Mesendoderm (in vitro differentiated cells): ENCODE measurements around the gene TEAD1.

Experiments used
- DNase-seq: peaks from one replicate; pipeline ENCODE4 v3.0.0; 2013
- H2AK5ac ChIP-seq: 2 replicates; pipeline ENCODE4 v1.6.1; 2013; ENCODE audit warnings: low read length, inconsistent platforms
- H2BK120ac ChIP-seq: 2 replicates; pipeline ENCODE4 v1.6.1; 2013; ENCODE audit warnings: low read depth, mild to moderate bottlenecking, low read length, moderate library complexity, mixed read lengths
- H2BK15ac ChIP-seq: replicated peaks from 2 replicates; pipeline ENCODE4 v1.6.1; 2013; ENCODE audit warnings: low read depth, mild to moderate bottlenecking, moderate library complexity
- H2BK5ac ChIP-seq: 2 replicates; pipeline ENCODE4 v1.6.1; 2013; ENCODE audit warnings: low read length, inconsistent platforms
- H3K18ac ChIP-seq: 2 replicates; pipeline ENCODE4 v1.6.1; 2013; ENCODE audit warnings: mild to moderate bottlenecking, low read length, mixed read lengths
- H3K23ac ChIP-seq: one replicate; pipeline ENCODE4 v1.6.1; 2013; ENCODE audit warnings: low read length
- H3K27ac ChIP-seq: 2 replicates; pipeline ENCODE4 v1.5.1; 2013; ENCODE audit warnings: low read depth, mild to moderate bottlenecking, inconsistent platforms, low read length, moderate library complexity
- H3K27me3 ChIP-seq: 2 replicates; pipeline ENCODE4 v1.6.1; 2013; ENCODE audit warnings: low read length, control low read depth, mild to moderate bottlenecking, inconsistent platforms; ENCODE audit not compliant: insufficient read depth, poor library complexity
- H3K36me3 ChIP-seq: 2 replicates; pipeline ENCODE4 v1.6.1; 2013; ENCODE audit warnings: low read length, inconsistent platforms; ENCODE audit not compliant: control insufficient read depth, insufficient read depth
- H3K4ac ChIP-seq: one replicate; pipeline ENCODE4 v1.6.1; 2013; ENCODE audit warnings: low read depth, mild to moderate bottlenecking, low read length, moderate library complexity
- H3K4me1 ChIP-seq: 2 replicates; pipeline ENCODE4 v1.6.1; 2013; ENCODE audit warnings: low read depth, low read length, inconsistent platforms; ENCODE audit not compliant: control insufficient read depth
- H3K4me2 ChIP-seq: 2 replicates; pipeline ENCODE4 v1.6.1; 2013; ENCODE audit warnings: low read length
- H3K4me3 ChIP-seq: 2 replicates; pipeline ENCODE4 v1.5.1; 2013; ENCODE audit warnings: mild to moderate bottlenecking, low read length
- H3K56ac ChIP-seq: one replicate; pipeline ENCODE4 v1.6.1; 2013; ENCODE audit warnings: low read length
- H3K79me1 ChIP-seq: 2 replicates; pipeline ENCODE4 v1.6.1; 2013; ENCODE audit warnings: low read length, inconsistent platforms
- H3K79me2 ChIP-seq: 2 replicates; pipeline ENCODE4 v1.6.1; 2013; ENCODE audit warnings: mild to moderate bottlenecking, low read length; ENCODE audit not compliant: control insufficient read depth, insufficient read depth
- H3K9ac ChIP-seq: 2 replicates; pipeline ENCODE4 v1.6.1; 2013; ENCODE audit warnings: low read length, inconsistent platforms
- H4K5ac ChIP-seq: one replicate; pipeline ENCODE4 v1.6.1; 2013; ENCODE audit warnings: low read length
- H4K8ac ChIP-seq: one replicate; pipeline ENCODE4 v1.6.1; 2013; ENCODE audit warnings: low read depth, mild to moderate bottlenecking, control low read depth, low read length, moderate library complexity
- WGBS: extraction: QIAGEN DNeasy Blood & Tissue Kit; methylation state at CpG from one replicate; pipeline ENCODE4 v1.1.7; 2013; ENCODE audit warnings: low lambda C conversion rate, missing lambda C conversion rate; ENCODE audit not compliant: insufficient coverage; ENCODE audit errors: extremely low coverage; 5-methylcytosine and 5-hydroxymethylcytosine counted together

The TEAD1 gene

GRCh38 chr11:12719221-12719620 is 45.0 kb downstream of the TEAD1 start:
- peak overlapping the region; percentile 30 for H3K9ac ChIP-seq
- no CpG with 5 or more reads among the region's 4 CpGs for WGBS
- H3K36me3 ChIP-seq: no peaks in the 10 kb centered on the region

GRCh38 chr11:12721816-12722604 is 47.8 kb downstream of the TEAD1 start:
- Histone ChIP-seq H3K9ac (peak overlapping the region; percentile 14), H3K4me2 (no peak overlapping the region), H3K27ac (no peak overlapping the region), H3K18ac (peak overlapping the region; percentile 53), H4K8ac (no peak overlapping the region), H3K4ac (no peak overlapping the region), H2BK15ac (no peak overlapping the region), H2AK5ac (no peak overlapping the region), H3K56ac (peak overlapping the region; percentile 63), H3K36me3 (no peaks in the 10 kb centered on the region), H3K79me2 (peaks cover 76% of the 10 kb centered on the region), H2BK5ac (no peak overlapping the region), H3K4me1 (peaks cover 41% of the 10 kb centered on the region), H4K5ac (no peak overlapping the region), H3K23ac (no peak overlapping the region), H3K79me1 (peaks cover 35% of the 10 kb centered on the region), H3K4me3 (no peak overlapping the region), H3K27me3 (no peaks in the 10 kb centered on the region), H2BK120ac (no peak overlapping the region)
- no CpG with 5 or more reads among the region's 7 CpGs for WGBS
- DNase-seq: peak; percentile 80

More at GRCh38 chr11:12719221-12719620, 45.0 kb downstream of the TEAD1 start:
- H3K27me3 ChIP-seq: no peaks in the 10 kb centered on the region
- peak; percentile 70 for DNase-seq
- peaks cover 35% of the 10 kb centered on the region for H3K4me1 ChIP-seq
- no peak overlapping the region for H2BK120ac ChIP-seq
- H3K56ac ChIP-seq: peak overlapping the region; percentile 65
- no peak overlapping the region for H4K8ac ChIP-seq
- no peak overlapping the region for H4K5ac ChIP-seq
- H3K4ac ChIP-seq: no peak overlapping the region
- H3K27ac ChIP-seq: no peak overlapping the region
- H3K18ac ChIP-seq: no peak overlapping the region
- peaks cover 80% of the 10 kb centered on the region for H3K79me2 ChIP-seq
- H3K4me2 ChIP-seq: no peak overlapping the region
- peak overlapping the region; percentile 29 for H3K23ac ChIP-seq
- H3K4me3 ChIP-seq: no peak overlapping the region
- no peak overlapping the region for H2BK15ac ChIP-seq
- no peak overlapping the region for H2AK5ac ChIP-seq
- H2BK5ac ChIP-seq: peak overlapping the region; percentile 9
- peaks cover 36% of the 10 kb centered on the region for H3K79me1 ChIP-seq

GRCh38 chr11:12723421-12724300 is 49.4 kb downstream of the TEAD1 start:
- Histone ChIP-seq H3K27me3 (no peaks in the 10 kb centered on the region), H4K5ac (peak overlapping the region; percentile 59), H2BK120ac (peak overlapping the region; percentile 45), H3K4me3 (no peak overlapping the region), H3K79me2 (peaks cover 77% of the 10 kb centered on the region), H3K27ac (peak overlapping the region; percentile 68), H2AK5ac (peak overlapping the region; percentile 9), H3K36me3 (no peaks in the 10 kb centered on the region), H2BK5ac (peak overlapping the region; percentile 42), H3K4me2 (peak overlapping the region; percentile 1), H3K56ac (peak overlapping the region; percentile 47), H3K9ac (peak overlapping the region; percentile 32), H4K8ac (no peak overlapping the region), H3K23ac (no peak overlapping the region), H3K18ac (peak overlapping the region; percentile 85), H3K4ac (peak overlapping the region; percentile 91), H3K4me1 (peaks cover 35% of the 10 kb centered on the region), H2BK15ac (no peak overlapping the region), H3K79me1 (peaks cover 33% of the 10 kb centered on the region)
- DNase-seq: peak; percentile 95
- WGBS: no CpG with 5 or more reads among the region's 13 CpGs

GRCh38 chr11:12724301-12725054 is 50.3 kb downstream of the TEAD1 start:
- Histone ChIP-seq H3K4me3 (no peak overlapping the region), H4K5ac (no peak overlapping the region), H3K23ac (no peak overlapping the region), H2BK15ac (no peak overlapping the region), H3K9ac (peak overlapping the region; percentile 32), H3K36me3 (no peaks in the 10 kb centered on the region), H3K27ac (peak overlapping the region; percentile 68), H3K79me2 (peaks cover 79% of the 10 kb centered on the region), H4K8ac (no peak overlapping the region), H3K56ac (peak overlapping the region; percentile 47), H3K4me1 (peaks cover 31% of the 10 kb centered on the region), H2BK5ac (peak overlapping the region; percentile 42), H2BK120ac (peak overlapping the region; percentile 45), H3K4me2 (no peak overlapping the region), H3K79me1 (peaks cover 37% of the 10 kb centered on the region), H2AK5ac (peak overlapping the region; percentile 9), H3K27me3 (no peaks in the 10 kb centered on the region), H3K18ac (peak overlapping the region; percentile 85), H3K4ac (peak overlapping the region; percentile 91)
- no CpG with 5 or more reads among the region's 14 CpGs for WGBS
- peak; percentile 91 for DNase-seq

- no peak for DNase-seq
- no peak overlapping the region for H3K23ac ChIP-seq
- peaks cover 33% of the 10 kb centered on the region for H3K4me1 ChIP-seq
- H3K56ac ChIP-seq: peak overlapping the region; percentile 40
- peak overlapping the region; percentile 15 for H3K18ac ChIP-seq
- no peaks in the 10 kb centered on the region for H3K27me3 ChIP-seq
- peak overlapping the region; percentile 68 for H3K27ac ChIP-seq
- peaks cover 83% of the 10 kb centered on the region for H3K79me2 ChIP-seq
- no peak overlapping the region for H2BK15ac ChIP-seq
- H4K8ac ChIP-seq: no peak overlapping the region
- WGBS: 100% methylated on average over 1 of the region's 8 CpGs
- H3K4me3 ChIP-seq: no peak overlapping the region
- no peak overlapping the region for H4K5ac ChIP-seq
- no peak overlapping the region for H3K9ac ChIP-seq
- no peak overlapping the region for H3K4ac ChIP-seq
- H2BK120ac ChIP-seq: no peak overlapping the region
- H3K79me1 ChIP-seq: peaks cover 40% of the 10 kb centered on the region
- no peaks in the 10 kb centered on the region for H3K36me3 ChIP-seq
- peak overlapping the region; percentile 0 for H2BK5ac ChIP-seq
- H3K4me2 ChIP-seq: no peak overlapping the region
- H2AK5ac ChIP-seq: no peak overlapping the region
These were observed 51.0 kb downstream of the TEAD1 start for GRCh38 chr11:12725055-12725862.
